Measurements from ENCODE around the gene ETNK2. TPM values are rescaled to one million over a fixed set of nuclear protein-coding genes. Genes with fewer than 3 reads are reported as not detected.

The ETNK2 gene
- total and polyA plus RNA-seq, 2 of the 4 experiments (the other 2 are of a cell fraction): 18.9 to 26.0 TPM

DNA sequence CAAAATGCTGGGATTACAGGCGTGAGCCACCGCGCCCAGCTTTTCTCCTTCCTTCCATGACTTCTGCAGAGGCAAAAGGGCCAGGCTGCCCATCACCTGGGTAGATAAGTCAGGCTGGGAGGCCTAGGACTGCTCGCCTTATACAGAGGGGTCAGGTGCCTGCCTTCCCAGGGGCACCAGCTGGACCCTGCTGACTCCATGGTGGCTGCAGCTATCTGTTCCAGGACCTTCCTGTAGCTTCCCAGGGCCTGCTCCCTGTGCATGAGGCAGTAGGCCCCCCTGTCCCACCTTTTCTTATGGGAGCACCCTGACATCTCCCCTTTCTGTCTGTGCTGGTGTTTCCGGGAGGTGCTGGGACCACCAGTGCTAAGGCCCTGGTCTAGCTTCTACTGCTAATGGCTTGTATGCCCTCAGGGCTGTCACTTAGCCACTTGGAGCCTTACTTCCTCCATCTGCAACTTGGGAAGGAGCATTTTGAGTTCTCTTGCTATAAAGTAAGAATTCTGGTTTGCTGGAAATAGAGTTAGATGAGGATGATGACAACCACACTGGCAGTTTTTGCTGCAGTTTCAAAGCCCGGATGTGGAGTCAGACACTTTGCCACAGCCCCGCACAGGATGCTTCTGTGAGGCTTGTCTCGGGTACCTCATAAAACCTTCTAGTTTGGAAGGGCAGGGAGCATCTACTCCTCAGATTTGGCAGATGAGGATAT lies 64.5 kb downstream of the ETNK2 start:
- intact Hi-C loops (cut with micrococcal nuclease) (no loop called here), dilution Hi-C loops (cut with HindIII; ENCODE audit: low sequenced_read_pairs, unreplicated experiment) (no loop called here), in situ Hi-C loops (cut with MboI; ENCODE audit: low sequenced_read_pairs) (no loop called here)
- Histone ChIP-seq H3K14ac (replicated peaks; ENCODE audit: low read depth, low read length) (no peak overlapping the region), H4K91ac (ENCODE audit: insufficient read depth, low read depth, low read length) (no peak overlapping the region), H2AK9ac (replicated peaks; ENCODE audit: low read depth, low read length, poor library complexity) (no peak overlapping the region), H3K56ac (ENCODE audit: extremely low read depth, insufficient read depth, low read length) (no peak overlapping the region), H3K9me3 (ENCODE audit: control insufficient read depth, insufficient read depth, low read length) (no peaks in the 10 kb centered on the region), H2BK20ac (ENCODE audit: low read depth, low read length) (no peak overlapping the region), H3K4ac (ENCODE audit: low read depth, low read length) (no peak overlapping the region), H4K8ac (ENCODE audit: low read depth in 2 of 2, low read length in 2 of 2) (no peak overlapping the region), H3K9me1 (ENCODE audit: insufficient read depth, low read length) (no peaks in the 10 kb centered on the region), H2AFZ (replicated peaks; ENCODE audit: low read length, poor library complexity) (no peak overlapping the region), H2BK15ac (ENCODE audit: low read depth, low read length) (no peak overlapping the region), H3K36me3 (ENCODE audit: control insufficient read depth, insufficient read depth, low read length) (no peaks in the 10 kb centered on the region), H3K4me1 (ENCODE audit: control insufficient read depth, insufficient read depth, low read length) (peaks cover 4% of the 10 kb centered on the region; the same call in 1 of the 2 replicates), H3K79me1 (ENCODE audit: low read depth in 1 of 2, low read length in 2 of 2) (no peaks in the 10 kb centered on the region; a peak in 1 of 4 replicates), H2BK120ac (ENCODE audit: low read depth, low read length) (no peak overlapping the region), H3K4me2 (ENCODE audit: low read depth, low read length) (no peak overlapping the region), H4K20me1 (ENCODE audit: insufficient read depth, low read length) (no peaks in the 10 kb centered on the region), H3K27me3 (ENCODE audit: control insufficient read depth, insufficient read depth, low read length) (no peaks in the 10 kb centered on the region), H3K27ac (ENCODE audit: insufficient read depth, low read length) (no peak overlapping the region), H3K18ac (ENCODE audit: low read depth, low read length) (no peak overlapping the region), H3K4me3 (ENCODE audit: insufficient read depth, low read depth, low read length) (no peak overlapping the region), H2BK5ac (ENCODE audit: low read depth, low read length, poor library complexity, severe bottlenecking) (no peak overlapping the region), H3K23ac (ENCODE audit: low read depth, low read length) (no peak overlapping the region; the same call in 1 of the 2 replicates), H4K5ac (ENCODE audit: low read depth, low read length) (no peak overlapping the region), H3K9ac (ENCODE audit: low read depth, low read length) (no peak overlapping the region), H2AK5ac (ENCODE audit: low read depth, low read length) (no peak overlapping the region)
- TF ChIP-seq NFE2L2 (IDR thresholded peaks at IDR 0.05; ENCODE audit: low read depth, low read length) (no peak), RCOR1 (IDR thresholded peaks at IDR 0.05; ENCODE audit: insufficient replicate concordance, low read length) (no peak), SMC3 (IDR thresholded peaks at IDR 0.05; ENCODE audit: low read depth, low read length) (no peak), MAFK (IDR thresholded peaks at IDR 0.05; ENCODE audit: low read depth, low read length) (no peak), CEBPB (IDR thresholded peaks at IDR 0.05; ENCODE audit: low read depth, low read length) (no peak), CHD1 (IDR thresholded peaks at IDR 0.05; ENCODE audit: low read depth, low read length) (no peak), POLR2A (IDR thresholded peaks at IDR 0.05; ENCODE audit: low read depth, low read length) (no peak), FOS (IDR thresholded peaks at IDR 0.05; ENCODE audit: low read depth, low read length) (no peak), BHLHE40 (IDR thresholded peaks at IDR 0.05; ENCODE audit: low read depth, low read length) (no peak), RFX5 (IDR thresholded peaks at IDR 0.05; ENCODE audit: low read depth, low read length) (no peak), MXI1 (IDR thresholded peaks at IDR 0.05; ENCODE audit: borderline replicate concordance, low read depth, low read length) (no peak), MAZ (IDR thresholded peaks at IDR 0.05; ENCODE audit: borderline replicate concordance, low read depth, low read length) (no peak), RAD21 (IDR thresholded peaks at IDR 0.05; ENCODE audit: low read length) (no peak)
- TF ChIP-seq, protein P1, sequence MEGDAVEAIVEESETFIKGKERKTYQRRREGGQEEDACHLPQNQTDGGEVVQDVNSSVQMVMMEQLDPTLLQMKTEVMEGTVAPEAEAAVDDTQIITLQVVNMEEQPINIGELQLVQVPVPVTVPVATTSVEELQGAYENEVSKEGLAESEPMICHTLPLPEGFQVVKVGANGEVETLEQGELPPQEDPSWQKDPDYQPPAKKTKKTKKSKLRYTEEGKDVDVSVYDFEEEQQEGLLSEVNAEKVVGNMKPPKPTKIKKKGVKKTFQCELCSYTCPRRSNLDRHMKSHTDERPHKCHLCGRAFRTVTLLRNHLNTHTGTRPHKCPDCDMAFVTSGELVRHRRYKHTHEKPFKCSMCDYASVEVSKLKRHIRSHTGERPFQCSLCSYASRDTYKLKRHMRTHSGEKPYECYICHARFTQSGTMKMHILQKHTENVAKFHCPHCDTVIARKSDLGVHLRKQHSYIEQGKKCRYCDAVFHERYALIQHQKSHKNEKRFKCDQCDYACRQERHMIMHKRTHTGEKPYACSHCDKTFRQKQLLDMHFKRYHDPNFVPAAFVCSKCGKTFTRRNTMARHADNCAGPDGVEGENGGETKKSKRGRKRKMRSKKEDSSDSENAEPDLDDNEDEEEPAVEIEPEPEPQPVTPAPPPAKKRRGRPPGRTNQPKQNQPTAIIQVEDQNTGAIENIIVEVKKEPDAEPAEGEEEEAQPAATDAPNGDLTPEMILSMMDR (conservative IDR thresholded peaks at IDR 0.05; ENCODE audit: low read depth, low read length): no peak
- TF ChIP-seq, protein P2, sequence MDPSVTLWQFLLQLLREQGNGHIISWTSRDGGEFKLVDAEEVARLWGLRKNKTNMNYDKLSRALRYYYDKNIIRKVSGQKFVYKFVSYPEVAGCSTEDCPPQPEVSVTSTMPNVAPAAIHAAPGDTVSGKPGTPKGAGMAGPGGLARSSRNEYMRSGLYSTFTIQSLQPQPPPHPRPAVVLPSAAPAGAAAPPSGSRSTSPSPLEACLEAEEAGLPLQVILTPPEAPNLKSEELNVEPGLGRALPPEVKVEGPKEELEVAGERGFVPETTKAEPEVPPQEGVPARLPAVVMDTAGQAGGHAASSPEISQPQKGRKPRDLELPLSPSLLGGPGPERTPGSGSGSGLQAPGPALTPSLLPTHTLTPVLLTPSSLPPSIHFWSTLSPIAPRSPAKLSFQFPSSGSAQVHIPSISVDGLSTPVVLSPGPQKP (IDR thresholded peaks at IDR 0.05; ENCODE audit: borderline replicate concordance, low read depth, low read length): no peak
- TF ChIP-seq, protein P3, sequence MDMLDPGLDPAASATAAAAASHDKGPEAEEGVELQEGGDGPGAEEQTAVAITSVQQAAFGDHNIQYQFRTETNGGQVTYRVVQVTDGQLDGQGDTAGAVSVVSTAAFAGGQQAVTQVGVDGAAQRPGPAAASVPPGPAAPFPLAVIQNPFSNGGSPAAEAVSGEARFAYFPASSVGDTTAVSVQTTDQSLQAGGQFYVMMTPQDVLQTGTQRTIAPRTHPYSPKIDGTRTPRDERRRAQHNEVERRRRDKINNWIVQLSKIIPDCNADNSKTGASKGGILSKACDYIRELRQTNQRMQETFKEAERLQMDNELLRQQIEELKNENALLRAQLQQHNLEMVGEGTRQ (IDR thresholded peaks at IDR 0.05; ENCODE audit: low read depth, low read length): no peak
- ChIA-PET CTCF (no interaction called here), POLR2A (ENCODE audit: unreplicated experiment) (no interaction called here)
- BruUV-seq (replicated peaks): no TSS peak
- DNase-seq (no peak), ATAC-seq (ENCODE audit: low read depth) (no peak)
- WGBS, 2 experiments (ENCODE audit: extremely low coverage in 2 of 2, insufficient read length in 1 of 2): 88% methylated on average over 6 of the region's 8 CpGs; no CpG with 5 or more reads in 1 of the 2 experiments
